ENCODE measurements around the gene SLC29A3.

GRCh38 chr10:71357792-71358265 is 38.8 kb downstream of the SLC29A3 start:
- TF ChIP-seq REST (IDR thresholded peaks at IDR 0.05; ENCODE audit: insufficient read depth in 1 of 2, low read depth in 2 of 2, low read length in 2 of 2) (no peak), POLR2AphosphoS5 (IDR thresholded peaks at IDR 0.05; ENCODE audit: low read depth, low read length) (no peak), TAF1 (IDR thresholded peaks at IDR 0.05; ENCODE audit: borderline replicate concordance, insufficient read depth, low read length) (no peak), SIN3A (IDR thresholded peaks at IDR 0.05; ENCODE audit: borderline replicate concordance, insufficient read depth, low read length) (no peak), FOXP2 (optimal IDR thresholded peaks at IDR 0.05; ENCODE audit: borderline replicate concordance, extremely low read depth, extremely low read length, insufficient read depth) (no peak)

Data from PFSK-1 (cell line).